Umbilical cord (tissue), 2 donors: ENCODE measurements around the gene RTN4IP1. TPM values are rescaled to one million over a fixed set of nuclear protein-coding genes. Genes with fewer than 3 reads are reported as not detected.

Experiments used
- DNase-seq: peaks from one replicate; pipeline ENCODE4 v3.0.0-alpha.2; 2015; ENCODE audit warnings: low spot score
- total RNA-seq: library from RNA; depleted of rRNA; stranded (reverse); fragments of >200 nt; gene quantifications from one replicate; pipeline ENCODE4 v1.2.3, GENCODE V29; 2014; ENCODE audit warnings: low replicate concordance; ENCODE audit not compliant: insufficient read depth

RTN4IP1 gene
- total RNA-seq, 1 donor from 2014 or later: 1.7 TPM

DNA sequence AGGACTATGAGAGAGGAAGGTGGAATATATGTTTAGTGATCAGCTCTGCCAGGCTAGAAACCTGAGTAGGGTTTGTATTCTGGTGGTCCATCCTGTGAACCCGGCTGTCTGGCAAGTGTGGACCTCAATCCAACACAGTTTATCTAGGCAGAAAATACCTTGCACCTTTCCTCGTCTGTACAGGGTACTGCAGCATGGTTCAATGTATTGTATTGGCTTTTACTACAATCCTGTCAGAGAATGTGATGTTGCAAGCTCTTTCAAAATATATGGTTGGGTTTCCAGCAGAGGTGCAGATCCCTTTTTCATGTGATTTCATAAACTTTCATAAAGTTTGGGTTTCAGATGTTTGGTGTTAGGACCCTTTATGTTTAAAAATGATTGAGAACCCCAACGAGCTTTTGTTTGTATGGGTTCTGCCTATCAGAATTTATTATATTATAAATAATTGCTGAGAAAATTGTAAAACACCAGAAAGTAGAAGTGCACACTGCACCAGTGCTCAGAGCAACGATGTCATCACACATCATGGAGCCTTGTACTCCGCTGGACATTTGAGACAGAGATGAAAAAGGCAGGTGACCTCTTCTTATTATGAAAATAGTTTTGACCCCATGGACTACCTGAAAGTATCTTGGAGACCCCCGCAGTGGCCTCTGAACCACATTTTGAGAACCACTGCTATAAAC is 106.6 kb downstream of the RTN4IP1 start:
- DNase-seq: no peak

Other genes starting within 250 kb of the RTN4IP1 start
- 10.6 TPM for gene QRSL1, start 80 bp upstream of the RTN4IP1 start, total RNA-seq